ENCODE data around the gene TMEM8B. TPM values are rescaled to one million over a fixed set of nuclear protein-coding genes. Genes with fewer than 3 reads are reported as not detected.
"Not testable (repeated sequence)": the region's sequence is repeated elsewhere in the genome, so short reads cannot be mapped to it uniquely, and the experiment has no call there.

The TMEM8B gene
- polyA plus RNA-seq, 3 donors: 4.5 to 5.6 (median 5.1) TPM

DNA sequence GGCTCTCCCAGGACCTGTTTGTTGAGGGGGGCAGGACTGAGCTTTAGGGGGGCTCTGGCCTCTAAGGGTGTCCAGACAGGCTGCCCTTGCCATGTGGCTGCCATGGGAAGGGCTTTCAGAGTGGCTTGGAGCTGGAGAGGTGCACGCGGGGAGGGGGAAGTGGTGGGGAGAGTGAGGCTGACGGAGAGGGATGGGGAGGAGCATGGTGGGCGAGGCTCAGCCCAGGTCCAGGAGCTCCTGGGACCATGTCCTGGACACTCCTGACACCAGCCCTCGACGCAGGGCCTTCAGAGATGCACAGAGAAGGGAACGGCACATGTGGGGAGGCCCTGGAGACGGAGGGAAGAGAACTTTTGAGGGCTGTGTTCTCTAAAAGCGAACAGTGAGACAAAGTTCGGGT, 82.7 kb downstream of the TMEM8B start:
- no peak overlapping the region for H3K27ac ChIP-seq (ENCODE audit: low read depth, low read length)
- 52 to 81% (median 79%) methylated on average over 9 to 10 of the region's 10 CpGs for whole genome bisulfite sequencing, 3 donors

GRCh38 chr9:35912791-35913400, 83.9 kb downstream of the TMEM8B start:
- WGBS, 3 donors: 70 to 74% (median 72%) methylated on average over 10 of the region's 10 CpGs
- H3K27ac ChIP-seq (ENCODE audit: low read depth, low read length): no peak overlapping the region

GRCh38 chr9:35913429-35913828, 84.4 kb downstream of the TMEM8B start:
- not testable (repeated sequence) for H3K27ac ChIP-seq (ENCODE audit: low read depth, low read length)

DNA sequence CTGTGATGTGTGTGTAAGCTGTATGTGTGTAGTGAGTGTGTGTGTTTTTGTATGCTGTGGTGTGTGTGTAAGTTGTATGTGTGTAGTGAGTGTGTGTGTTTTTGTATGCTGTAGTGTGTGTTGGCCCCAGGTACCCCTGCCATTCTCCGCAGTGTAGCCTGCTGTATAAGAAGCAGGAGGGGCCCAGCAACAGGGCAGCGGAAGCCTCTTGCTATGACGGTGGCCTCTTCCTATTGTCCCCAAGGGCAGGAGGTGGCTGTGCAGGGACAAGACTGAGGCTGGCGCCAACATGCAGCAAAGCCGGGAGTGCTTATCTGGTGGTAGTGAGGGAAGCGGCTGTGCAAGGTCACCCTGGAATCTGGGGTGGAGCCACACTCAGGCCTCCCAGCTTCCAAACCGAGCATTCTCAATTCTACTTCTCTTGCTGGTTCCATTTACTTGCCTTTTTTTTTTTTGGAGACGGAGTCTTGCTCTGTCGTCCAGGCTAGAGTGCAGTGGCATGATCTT, 85.3 kb downstream of the TMEM8B start:
- WGBS, 3 donors: 19 to 32% (median 25%) methylated on average over 9 of the region's 9 CpGs

More for the DNA sequence above, 85.3 kb downstream of the TMEM8B start:
- H3K27ac ChIP-seq (ENCODE audit: low read depth, low read length): no peak overlapping the region

Other genes with a start within 250 kb of the TMEM8B start
- 10 to 100 TPM; 22.6 to 98.7 (median 59.2) TPM for gene TESK1, start 224.0 kb upstream of the TMEM8B start, polyA plus RNA-seq
- gene CD72, start 210.8 kb upstream of the TMEM8B start, polyA plus RNA-seq: 1 to 10 TPM; 1.7 to 3.0 (median 1.8) TPM
- 1 to 10 TPM in 2 of 3 donors, under 1 TPM in 1; 0.58 to 3.3 (median 1.0) TPM for gene SIT1, start 178.3 kb upstream of the TMEM8B start, polyA plus RNA-seq
- gene RMRP, start 171.2 kb upstream of the TMEM8B start, polyA plus RNA-seq: 10 to 100 TPM in 2 of 3 donors, not detected in 1; 37.0 to 41.8 TPM
- 100 to 1,000 TPM in 1 of 3 donors, 10 to 100 TPM in 2; 35.5 to 121 (median 54.4) TPM for gene CCDC107, start 170.9 kb upstream of the TMEM8B start, polyA plus RNA-seq
- under 1 TPM; 0.22 to 0.82 (median 0.66) TPM for gene ARHGEF39, start 164.0 kb upstream of the TMEM8B start, polyA plus RNA-seq
- gene CA9, start 155.3 kb upstream of the TMEM8B start, polyA plus RNA-seq: 10 to 100 TPM in 1 of 3 donors, 1 to 10 TPM in 2; 2.2 to 45.4 (median 7.4) TPM
- gene TPM2, start 139.3 kb upstream of the TMEM8B start, polyA plus RNA-seq: 100 to 1,000 TPM in 2 of 3 donors, 10 to 100 TPM in 1; 59.0 to 552 (median 253) TPM
- gene TLN1, start 97.0 kb upstream of the TMEM8B start, polyA plus RNA-seq: 100 to 1,000 TPM in 2 of 3 donors, 10 to 100 TPM in 1; 72.4 to 310 (median 201) TPM
- 10 to 100 TPM; 23.1 to 37.0 (median 33.0) TPM for gene CREB3, start 96.6 kb upstream of the TMEM8B start, polyA plus RNA-seq
- 10 to 100 TPM; 24.0 to 48.8 (median 36.8) TPM for gene GBA2, start 80.0 kb upstream of the TMEM8B start, polyA plus RNA-seq
- 10 to 100 TPM in 1 of 3 donors, 1 to 10 TPM in 2; 7.3 to 16.0 (median 9.9) TPM for gene RGP1, start 79.9 kb upstream of the TMEM8B start, polyA plus RNA-seq
- under 1 TPM in 2 of 3 donors, not detected in 1; 0.30 to 1.00 TPM for gene MSMP, start 75.0 kb upstream of the TMEM8B start, polyA plus RNA-seq
- 10 to 100 TPM in 2 of 3 donors, 1 to 10 TPM in 1; 4.9 to 27.1 (median 18.3) TPM for gene NPR2, start 37.6 kb upstream of the TMEM8B start, polyA plus RNA-seq
- under 1 TPM; 0.78 to 0.90 (median 0.80) TPM for gene SPAG8, start 17.0 kb upstream of the TMEM8B start, polyA plus RNA-seq
- gene HINT2, start 14.2 kb upstream of the TMEM8B start, polyA plus RNA-seq: 100 to 1,000 TPM in 1 of 3 donors, 10 to 100 TPM in 2; 54.7 to 111 (median 63.3) TPM
- gene FAM221B, start 496 bp upstream of the TMEM8B start, polyA plus RNA-seq: under 1 TPM in 1 of 3 donors, not detected in 2; 0.03 TPM
- not detected for gene OR13J1, start 41.2 kb downstream of the TMEM8B start, polyA plus RNA-seq
- 1 to 10 TPM; 3.6 to 9.4 (median 4.1) TPM for gene HRCT1, start 77.0 kb downstream of the TMEM8B start, polyA plus RNA-seq
- gene SPAAR, start 80.3 kb downstream of the TMEM8B start, polyA plus RNA-seq: 10 to 100 TPM in 2 of 3 donors, 1 to 10 TPM in 1; 1.5 to 16.9 (median 14.6) TPM
- not detected for gene OR2S2, start 128.9 kb downstream of the TMEM8B start, polyA plus RNA-seq
- 10 to 100 TPM in 1 of 3 donors, 1 to 10 TPM in 2; 1.6 to 11.5 (median 7.4) TPM for gene RECK, start 207.7 kb downstream of the TMEM8B start, polyA plus RNA-seq

Data from adipose tissue (tissue), 3 donors.